Ecto neural progenitor cell (in vitro differentiated cells): Measurements from ENCODE around the gene PHETA1.
"Not testable (repeated sequence)": the region's sequence is repeated elsewhere in the genome, so short reads cannot be mapped to it uniquely, and the experiment has no call there.

Experiments
- DNase-seq: peaks from one replicate; pipeline ENCODE4 v3.0.0-alpha.2; 2018; ENCODE audit warnings: low spot score

PHETA1 gene

GRCh38 chr12:111349748-111350520 lies 19.0 kb downstream of the PHETA1 start:
- DNase-seq = no peak

- no peak for DNase-seq
Observed at GRCh38 chr12:111349101-111349747, 19.7 kb downstream of the PHETA1 start.

- no peak for DNase-seq
Observed at GRCh38 chr12:111347891-111348644, 20.8 kb downstream of the PHETA1 start.

GRCh38 chr12:111344254-111344875 lies 24.5 kb downstream of the PHETA1 start:
- DNase-seq = no peak

- no peak for DNase-seq
Observed at GRCh38 chr12:111343181-111343580, 25.7 kb downstream of the PHETA1 start.

- no peak for DNase-seq
Observed at GRCh38 chr12:111342376-111342775, 26.5 kb downstream of the PHETA1 start.

- DNase-seq = no peak
Observed at GRCh38 chr12:111341426-111342065, 27.3 kb downstream of the PHETA1 start.

GRCh38 chr12:111340680-111341079 lies 28.2 kb downstream of the PHETA1 start:
- DNase-seq = not testable (repeated sequence)

- no peak for DNase-seq
Observed at GRCh38 chr12:111340231-111340630, 28.7 kb downstream of the PHETA1 start.

- no peak for DNase-seq
Observed at GRCh38 chr12:111339321-111339938, 29.5 kb downstream of the PHETA1 start.

GRCh38 chr12:111338096-111338495 lies 30.8 kb downstream of the PHETA1 start:
- no peak for DNase-seq

GRCh38 chr12:111337371-111337770 lies 31.5 kb downstream of the PHETA1 start:
- DNase-seq = no peak

GRCh38 chr12:111336411-111336810 lies 32.5 kb downstream of the PHETA1 start:
- DNase-seq = not testable (repeated sequence)

GRCh38 chr12:111335811-111336210 lies 33.1 kb downstream of the PHETA1 start:
- DNase-seq = no peak

- DNase-seq = not testable (repeated sequence)
Observed at GRCh38 chr12:111335301-111335700, 33.6 kb downstream of the PHETA1 start.

- no peak for DNase-seq
Observed at GRCh38 chr12:111334393-111334915, 34.4 kb downstream of the PHETA1 start.

GRCh38 chr12:111330800-111331752 lies 37.8 kb downstream of the PHETA1 start:
- no peak for DNase-seq

- no peak for DNase-seq
Observed at GRCh38 chr12:111328138-111328537, 40.8 kb downstream of the PHETA1 start.

GRCh38 chr12:111327474-111327873 lies 41.4 kb downstream of the PHETA1 start:
- no peak for DNase-seq
